Non-pigmented ciliary epithelial cell (primary cell): ENCODE results near the gene YWHAB.
"Not testable (repeated sequence)": the region's sequence is repeated elsewhere in the genome, so short reads cannot be mapped to it uniquely, and the experiment has no call there.

Source experiments
- DNase-seq: peaks from one replicate; pipeline ENCODE4 v3.0.0-alpha.2; 2010; ENCODE audit warnings: low read depth

Gene YWHAB

DNA sequence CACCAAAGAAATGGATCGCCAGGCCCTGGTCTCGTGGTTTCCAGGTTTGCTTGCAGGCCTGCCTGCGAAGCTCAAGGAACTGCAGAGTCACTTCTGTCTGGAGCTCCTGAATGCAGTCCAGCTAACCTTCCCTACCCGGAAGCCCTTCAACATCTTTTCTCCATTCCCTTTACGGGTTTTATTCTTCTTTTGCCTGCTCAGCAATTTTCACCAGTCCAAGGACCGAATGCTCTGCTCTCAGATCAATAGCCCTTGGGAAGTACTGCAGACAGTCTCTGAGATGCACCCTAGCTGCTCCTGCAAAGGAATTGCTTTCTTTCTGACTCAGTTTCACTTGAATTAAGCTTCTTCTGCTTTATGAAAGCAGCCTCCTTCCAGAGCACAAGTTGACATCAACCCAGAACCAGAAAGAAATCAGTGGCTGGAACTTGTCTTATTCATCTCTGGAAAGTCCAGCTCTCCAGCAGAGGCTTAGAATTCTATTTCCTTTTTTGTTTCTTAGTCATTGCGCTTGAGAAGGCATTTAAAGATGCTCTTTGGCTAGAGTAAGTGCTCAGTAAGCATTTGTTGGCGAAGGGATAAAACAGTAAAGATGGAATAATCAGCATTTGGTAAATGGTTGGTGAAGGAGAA lies 18.7 kb upstream of the YWHAB start:
- DNase-seq, result no peak

DNA sequence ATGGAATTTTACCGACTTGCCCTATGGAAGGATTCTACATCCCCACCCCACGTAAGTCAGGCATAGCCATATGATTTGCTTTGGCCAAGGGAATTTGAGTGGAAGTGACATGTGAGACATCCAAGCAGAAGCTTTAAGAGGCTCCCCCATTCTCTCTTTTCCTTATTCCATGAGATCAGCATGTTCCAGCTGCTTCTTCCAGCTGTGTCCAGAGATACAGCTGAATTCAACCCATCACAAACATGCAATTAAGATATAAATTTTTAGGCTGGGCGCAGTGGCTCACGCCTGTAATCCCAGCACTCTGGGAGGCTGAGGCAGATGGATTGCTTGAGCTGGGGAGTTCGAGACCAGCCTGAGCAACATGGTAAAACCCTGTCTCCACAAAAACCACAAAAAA lies 16.0 kb upstream of the YWHAB start:
- DNase-seq, result no peak

DNA sequence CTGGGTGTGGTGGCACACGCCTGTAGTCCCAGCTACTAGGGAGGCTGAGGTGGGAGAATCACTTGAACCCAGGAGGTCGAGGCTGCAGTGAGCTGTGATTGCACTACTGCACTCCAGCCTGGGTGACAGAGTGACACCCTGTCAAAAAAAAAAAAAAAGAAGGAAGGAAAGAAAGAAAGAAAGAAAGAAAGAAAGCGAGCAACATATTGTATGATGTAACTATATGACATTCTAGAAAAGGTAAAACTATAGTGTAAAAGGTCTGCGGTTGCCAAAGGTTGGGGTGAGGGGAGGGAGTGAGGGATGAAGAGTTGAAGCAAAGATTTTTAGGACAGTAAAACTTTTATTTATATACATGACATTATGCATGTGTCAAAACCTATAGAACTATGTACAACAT lies 3.1 kb upstream of the YWHAB start:
- DNase-seq, result not testable (repeated sequence)

DNA sequence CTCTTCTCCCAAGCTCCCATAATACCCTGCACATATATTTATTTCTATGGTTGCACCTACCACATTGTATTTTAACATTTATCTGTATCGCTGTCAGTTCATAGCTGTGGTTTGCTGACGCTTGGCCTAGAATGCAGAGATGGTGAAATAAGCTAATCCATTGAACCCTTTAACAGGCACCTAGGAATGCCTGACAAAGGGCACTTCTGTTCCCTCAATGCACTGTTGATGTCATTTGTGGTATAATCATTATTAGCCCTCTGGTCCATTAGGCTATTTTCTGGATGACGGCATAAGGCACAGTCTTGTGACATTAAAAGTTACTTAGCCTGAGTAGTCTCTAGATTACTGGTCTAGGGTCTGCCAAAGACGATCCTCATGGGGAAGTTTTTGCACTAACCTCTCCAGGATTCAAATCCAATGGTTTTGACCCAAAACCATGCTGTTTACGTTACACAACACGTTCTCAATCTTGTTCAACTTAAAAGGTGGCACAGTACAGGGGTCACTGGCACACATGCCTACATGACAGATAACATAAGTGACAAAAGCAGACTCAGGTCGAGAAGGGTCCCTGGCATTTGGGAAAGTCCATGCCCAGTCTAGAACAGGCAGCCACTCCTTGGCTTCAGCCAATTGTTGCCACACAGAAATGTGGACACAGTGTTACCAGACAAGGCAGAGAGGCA lies 2.1 kb upstream of the YWHAB start:
- no peak for DNase-seq

DNA sequence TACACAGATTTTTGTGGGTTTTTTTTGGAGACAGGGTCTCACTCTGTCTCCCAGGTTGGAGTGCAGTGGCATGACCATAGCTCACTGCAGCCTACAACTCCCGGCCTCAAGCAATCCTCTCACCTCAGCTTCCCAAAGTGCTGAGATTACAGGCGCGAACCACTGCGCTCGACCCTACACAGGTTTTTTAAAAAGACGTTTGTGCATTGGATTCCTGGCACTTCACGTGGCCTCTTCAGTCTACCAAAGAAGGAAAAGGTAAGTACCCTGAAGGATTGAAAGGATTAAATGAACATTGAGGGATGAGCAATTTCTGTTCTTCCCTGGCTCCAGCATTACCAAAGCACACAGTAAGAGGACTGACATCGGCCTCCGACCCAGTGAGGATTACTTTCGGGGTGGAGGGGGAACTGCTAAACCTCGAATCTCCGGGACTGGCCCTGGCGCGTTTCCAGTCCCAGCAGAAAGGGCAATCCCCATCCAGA lies 556 bp upstream of the YWHAB start:
- no peak for DNase-seq

DNA sequence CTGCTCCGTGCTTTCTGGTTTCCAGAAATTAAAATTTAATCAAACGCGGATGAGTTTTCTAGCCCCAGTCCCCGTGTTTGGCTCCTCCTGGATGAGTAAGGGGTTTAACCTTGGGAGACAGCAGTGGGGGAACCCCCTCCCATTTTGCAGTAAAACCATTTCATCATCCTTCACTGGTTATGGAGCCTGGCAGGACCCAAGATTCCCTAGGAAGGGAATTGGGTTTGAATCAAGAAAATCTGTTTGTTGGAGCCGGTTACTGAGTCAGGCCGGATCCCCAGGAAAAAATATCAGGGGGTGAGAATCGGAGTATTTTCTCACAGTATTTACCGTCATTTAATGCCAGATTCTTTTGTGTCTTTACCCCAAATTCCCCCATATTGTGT lies 754 bp downstream of the YWHAB start:
- DNase-seq, result no peak

DNA sequence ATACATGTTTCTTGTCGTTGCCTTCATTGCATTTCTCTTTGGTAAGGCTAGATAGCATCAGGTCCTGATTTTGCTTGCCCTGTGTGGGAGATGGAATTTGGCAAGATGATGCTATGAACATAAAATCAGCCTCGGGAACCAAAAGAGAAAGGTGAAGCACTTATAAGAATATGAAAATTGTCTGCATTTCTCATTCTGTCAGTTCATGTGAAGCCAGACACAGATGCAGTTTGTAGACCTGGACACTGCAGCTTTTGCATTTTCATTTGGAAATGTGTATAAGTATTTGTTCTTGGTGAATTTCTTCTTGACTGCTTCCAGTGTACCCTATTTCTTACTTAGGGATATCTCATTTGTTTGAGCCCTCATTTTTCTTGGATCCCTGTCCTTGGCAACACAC lies 1.3 kb downstream of the YWHAB start:
- DNase-seq, result no peak

DNA sequence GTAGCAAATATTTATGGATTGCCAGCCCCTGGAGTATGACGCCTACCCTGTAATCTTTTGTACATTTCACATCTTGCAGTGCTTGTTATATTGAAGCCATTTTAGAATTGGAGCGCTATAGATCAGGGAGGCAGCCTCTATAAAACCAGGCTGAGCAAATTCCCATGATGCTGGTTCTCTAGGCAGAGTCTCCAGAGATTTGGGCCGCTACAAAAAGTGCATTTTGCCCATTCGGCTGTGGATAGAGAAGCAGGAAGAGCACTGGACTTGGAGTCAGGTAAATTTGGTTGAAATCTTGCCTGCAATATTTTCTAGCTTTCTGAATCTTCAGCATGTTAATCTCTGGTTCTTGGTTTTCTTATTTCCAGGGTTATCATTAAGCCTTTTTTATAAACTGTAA lies 2.0 kb downstream of the YWHAB start:
- no peak for DNase-seq

DNA sequence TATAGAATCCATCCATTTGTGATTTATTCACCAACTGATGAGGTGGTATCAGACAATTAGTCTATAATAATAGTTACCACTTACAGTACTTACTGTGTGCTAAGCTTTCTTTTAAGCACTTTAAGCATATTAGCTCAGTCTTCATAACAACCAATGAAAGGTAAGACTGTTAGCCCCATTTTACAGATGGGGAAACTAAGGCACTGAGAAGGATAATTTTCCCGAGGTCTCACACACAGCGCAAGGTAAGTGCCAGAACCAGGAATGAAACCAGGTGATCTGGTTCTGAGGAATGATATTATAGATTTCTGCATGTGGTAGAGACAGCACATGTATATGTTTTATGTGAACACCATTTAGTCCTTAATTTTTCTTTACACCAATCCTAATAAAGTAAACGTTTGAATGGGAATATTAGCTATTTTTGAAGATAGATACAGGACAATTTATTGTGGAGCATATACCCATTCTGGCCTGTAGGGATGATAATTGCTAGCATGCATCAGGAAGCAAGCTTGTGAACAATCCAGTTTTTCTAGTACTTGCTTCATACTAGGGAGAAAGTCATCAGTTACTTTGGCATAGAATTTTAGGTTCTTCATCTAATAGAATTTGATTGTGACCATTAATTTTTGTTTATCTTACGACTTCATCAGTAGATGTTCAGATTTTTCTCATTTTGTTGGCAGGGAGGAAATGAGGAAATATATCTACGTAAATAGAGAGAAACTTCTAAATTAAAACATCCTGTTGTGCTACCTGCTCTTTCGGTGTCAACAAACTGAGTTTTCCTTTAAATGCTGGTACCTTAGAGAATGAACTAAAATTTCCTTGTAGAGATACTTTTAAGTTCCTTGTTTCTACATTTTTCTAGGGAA lies 3.0 kb downstream of the YWHAB start:
- no peak for DNase-seq

DNA sequence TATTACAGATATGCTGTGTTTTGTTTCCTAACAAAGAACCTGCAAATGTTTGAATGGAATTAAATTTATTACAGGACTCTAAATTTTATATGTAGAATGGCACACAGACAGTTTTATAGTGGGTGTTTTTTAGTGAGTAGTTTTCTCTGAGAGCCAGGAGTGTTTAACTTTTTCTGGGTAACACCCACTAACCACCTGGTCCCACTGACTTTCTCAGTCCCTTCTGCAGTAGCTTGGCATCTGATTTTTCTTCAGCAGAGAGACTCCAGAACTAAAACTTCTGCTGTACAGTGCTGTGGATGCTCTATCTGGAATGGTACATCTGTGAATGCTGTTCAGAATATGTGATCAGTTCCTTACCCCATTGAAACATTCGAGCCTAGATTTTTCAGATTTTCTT lies 6.3 kb downstream of the YWHAB start:
- no peak for DNase-seq

DNA sequence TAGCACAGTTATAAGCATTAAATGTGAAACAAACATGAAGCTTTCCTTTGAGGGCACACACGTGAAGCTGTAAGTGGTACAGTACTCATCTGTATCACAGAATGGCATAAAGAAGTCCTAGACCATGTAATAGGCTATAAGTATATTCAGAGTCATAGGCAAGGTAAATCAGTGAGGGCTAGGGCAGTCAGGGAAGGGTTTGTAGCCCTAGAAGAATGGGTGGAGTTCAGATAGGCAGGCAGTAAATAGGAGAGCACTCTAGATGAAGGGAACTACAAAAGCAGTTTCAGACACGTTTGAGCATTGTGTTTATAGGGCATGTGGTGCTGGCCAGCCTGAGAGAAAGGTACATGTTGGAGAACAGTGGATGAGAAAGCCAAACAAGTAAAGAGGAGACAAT lies 9.5 kb downstream of the YWHAB start:
- DNase-seq, result no peak

DNA sequence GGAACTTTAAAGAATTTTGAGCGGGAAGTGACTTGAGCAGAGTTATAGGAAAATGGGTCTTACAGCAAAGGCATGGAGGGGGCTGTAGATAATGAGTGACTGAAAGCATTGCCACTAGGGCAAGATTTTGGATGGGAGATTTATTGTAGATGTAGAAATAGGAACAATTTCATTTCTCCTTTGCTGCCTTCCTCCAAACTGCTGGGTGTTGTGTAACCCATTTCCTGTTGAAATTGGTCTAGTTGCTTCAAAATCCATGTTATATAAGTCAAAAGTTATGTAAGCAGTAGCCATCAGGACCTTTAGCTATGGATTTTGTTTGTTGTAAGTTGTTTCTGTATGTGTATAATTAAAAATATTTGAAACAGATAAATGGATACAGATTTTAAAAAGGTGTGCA lies 11.1 kb downstream of the YWHAB start:
- DNase-seq, result no peak

DNA sequence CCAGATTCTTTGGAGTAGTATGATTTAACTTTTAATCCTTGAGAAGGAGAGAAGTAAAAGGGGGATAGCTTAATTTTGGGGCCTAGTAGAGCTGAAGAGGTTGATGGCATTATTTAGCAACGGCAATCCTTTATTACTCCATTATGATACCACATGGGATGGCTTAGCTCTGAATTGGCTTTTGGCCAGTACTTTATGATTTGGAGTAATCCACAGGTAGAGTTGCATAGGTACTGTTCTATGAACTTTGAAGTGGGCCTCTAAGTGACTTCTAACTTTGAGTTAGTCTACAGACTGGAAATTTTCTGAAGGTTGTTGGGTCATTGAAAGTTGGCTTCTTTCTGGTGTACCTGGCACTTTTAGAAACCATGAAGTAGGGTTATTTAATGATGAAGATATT lies 11.6 kb downstream of the YWHAB start:
- DNase-seq, result no peak

DNA sequence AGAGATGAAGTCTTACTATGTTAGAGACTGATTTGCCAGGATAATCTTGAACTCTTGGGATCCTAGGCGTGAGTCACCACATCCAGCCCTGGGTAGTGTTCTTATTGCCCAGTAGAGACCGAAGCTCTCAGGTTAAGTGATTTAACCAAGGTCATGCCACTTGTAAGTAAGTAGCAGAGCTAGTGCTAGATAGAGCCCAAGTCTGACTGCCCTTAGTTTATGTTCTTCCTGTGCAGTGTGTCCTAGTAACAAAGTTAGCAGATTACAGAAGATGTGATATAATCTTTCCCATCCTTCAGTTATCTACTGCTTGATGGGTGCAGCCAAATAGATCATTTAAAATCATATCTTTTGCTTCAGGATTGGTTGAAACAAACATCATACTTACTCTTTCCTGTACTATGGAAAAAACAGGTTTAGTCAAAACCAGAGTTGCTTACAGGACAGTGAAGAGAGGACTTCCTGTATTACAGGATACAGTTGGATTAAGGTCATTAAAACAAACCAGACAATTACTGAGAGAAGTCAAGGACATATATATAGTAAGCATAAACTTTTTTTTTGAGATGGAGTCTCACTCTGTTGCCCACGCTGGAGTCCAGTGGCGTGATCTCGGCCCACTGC lies 14.8 kb downstream of the YWHAB start:
- DNase-seq, result no peak

DNA sequence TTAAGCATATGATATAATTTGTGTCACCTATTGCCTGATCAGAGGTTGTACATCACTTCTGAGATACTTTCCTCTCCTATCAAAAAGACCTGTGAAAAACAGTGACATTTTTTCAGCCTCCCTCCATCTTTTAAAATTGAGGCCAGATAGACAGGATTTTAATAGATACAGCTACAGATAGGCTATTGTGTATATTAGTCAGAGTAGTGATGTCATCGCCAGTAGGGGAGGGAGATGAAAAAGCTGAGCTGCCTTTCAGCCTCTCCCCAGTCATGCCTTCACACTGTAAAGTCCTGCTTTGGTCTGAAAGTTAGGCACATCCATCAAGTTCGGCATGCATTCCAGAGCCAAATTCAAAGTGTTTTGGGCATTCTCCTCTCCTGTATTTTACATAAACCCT lies 16.5 kb downstream of the YWHAB start:
- no peak for DNase-seq

DNA sequence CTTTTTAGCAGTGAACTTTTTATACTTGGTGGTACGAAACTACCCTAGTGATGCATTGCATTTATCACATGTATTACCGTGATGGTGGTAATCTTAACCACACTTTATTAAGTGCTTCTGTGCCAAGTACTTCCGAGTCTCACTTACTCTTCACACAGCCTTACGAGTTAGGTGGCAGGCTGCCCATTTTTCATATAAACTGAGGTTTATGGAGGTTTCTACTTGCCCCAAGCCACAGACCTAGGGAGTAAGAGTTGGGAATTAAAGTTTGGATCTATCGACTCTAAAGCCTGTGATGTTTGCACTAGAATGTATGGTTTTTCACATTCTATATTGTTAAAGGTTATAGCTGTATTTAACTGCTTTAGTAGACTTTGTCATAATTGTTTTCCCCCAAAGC lies 18.9 kb downstream of the YWHAB start:
- no peak for DNase-seq

DNA sequence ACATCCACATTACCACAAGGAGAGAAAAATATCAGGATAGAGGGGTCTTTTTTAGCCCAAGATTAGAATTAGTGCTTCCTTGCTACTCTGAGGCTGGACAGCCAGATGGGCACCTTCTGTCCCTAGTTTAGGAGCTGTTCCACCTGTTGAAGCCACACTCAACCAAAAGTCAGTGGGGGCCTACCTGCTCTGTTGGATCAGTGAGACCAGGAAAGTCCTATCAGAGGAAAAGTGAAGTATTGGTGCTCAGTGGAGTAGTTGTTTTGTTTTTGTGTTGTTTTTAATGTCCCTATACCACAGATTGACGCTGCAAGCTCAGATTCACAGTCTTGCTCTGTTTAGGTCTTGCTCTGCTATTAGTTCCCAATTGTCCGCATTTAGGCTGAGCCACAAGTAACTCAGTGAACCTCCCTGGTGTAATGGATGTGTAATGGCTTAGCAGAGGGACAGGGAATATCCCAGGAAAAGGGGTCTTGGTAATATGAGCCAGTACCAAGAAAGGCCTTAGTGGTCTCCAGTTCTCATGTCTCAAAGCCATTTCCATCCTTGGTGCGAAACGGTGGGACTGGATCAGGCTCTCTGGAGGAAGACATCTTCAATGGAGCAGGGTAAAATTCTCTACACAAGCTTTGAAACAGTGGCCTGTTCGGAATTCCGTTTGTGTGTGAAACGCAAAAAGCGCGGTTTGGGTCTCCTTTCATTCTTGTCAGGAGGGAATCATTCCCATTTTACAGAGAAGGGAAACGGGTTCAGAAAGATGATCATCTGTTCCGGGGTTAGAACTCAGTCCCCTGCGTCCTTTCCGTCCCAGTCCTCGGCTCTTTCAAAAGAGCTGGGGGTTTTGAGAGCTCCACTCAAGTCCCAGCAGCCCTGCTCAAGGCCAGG lies 23.7 kb downstream of the YWHAB start:
- DNase-seq, result no peak

DNA sequence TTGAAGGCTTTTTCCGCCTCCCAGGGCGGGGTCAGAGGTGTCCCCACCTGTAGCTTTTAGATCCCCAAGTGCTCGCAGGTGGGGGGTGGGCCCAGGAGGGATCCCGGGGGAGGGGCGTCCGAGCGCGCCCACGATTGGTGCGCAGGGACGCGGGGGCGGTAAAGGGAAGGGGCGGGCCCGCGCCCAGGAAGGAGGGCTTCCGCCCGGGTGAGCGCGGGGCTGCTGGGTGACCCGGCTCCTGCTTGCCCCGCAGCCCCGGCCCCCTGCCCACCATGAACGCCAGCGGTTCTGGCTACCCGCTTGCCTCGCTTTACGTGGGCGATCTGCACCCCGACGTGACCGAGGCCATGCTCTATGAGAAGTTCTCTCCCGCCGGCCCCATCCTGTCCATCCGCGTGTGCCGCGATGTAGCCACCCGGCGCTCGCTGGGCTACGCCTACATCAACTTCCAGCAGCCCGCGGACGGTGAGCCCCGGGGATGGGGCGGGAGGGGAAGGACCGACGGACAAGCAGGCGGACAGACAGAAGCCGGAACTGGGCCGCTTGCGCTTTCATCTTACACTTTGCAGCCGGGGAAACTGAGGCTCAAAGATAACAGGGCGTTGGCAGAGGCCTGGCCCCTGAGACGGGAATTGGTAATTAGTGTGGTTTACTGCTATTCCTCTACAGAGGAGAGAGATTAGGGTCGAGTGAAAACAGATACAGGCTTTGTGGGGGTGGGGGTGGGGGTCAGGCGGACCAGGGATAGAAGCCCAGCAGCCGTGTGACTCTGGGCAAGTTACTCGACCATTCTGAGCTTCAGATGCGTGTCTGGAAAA lies 24.6 kb downstream of the YWHAB start, which contains the start of gene PABPC1L:
Gene PABPC1L, plus strand, starts transcription at position 189 of the 818 bp plus-strand sequence. Its CDS starts 84 bp downstream, at position 273.
- DNase-seq, result no peak

DNA sequence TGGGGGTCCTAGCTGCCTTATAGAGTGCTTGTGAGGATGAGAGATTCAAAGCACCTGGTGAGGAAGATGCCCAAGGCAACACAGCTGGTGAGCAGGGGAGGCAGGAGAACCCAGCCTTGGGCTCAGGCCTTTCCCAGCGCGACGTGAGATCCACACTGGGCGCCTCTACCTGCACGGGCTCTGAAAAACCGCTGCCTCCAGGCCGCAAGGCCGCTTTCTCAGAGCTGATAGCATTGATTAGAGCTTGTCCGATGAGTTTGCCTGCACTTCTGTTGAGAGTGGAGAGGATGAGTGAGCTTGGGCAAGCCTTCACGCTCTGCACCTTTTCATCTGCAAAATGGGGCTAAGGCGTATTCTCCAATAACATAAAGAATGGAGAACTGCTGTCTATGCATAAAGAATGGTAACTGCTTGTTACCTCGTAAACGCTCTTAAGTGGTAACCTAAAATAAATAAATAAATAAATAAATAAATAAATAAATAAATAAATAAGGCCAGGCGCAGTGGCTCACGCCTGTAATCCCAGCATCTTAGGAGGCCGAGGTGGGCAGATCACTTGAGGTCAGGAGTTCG lies 25.3 kb downstream of the YWHAB start:
- no peak for DNase-seq

DNA sequence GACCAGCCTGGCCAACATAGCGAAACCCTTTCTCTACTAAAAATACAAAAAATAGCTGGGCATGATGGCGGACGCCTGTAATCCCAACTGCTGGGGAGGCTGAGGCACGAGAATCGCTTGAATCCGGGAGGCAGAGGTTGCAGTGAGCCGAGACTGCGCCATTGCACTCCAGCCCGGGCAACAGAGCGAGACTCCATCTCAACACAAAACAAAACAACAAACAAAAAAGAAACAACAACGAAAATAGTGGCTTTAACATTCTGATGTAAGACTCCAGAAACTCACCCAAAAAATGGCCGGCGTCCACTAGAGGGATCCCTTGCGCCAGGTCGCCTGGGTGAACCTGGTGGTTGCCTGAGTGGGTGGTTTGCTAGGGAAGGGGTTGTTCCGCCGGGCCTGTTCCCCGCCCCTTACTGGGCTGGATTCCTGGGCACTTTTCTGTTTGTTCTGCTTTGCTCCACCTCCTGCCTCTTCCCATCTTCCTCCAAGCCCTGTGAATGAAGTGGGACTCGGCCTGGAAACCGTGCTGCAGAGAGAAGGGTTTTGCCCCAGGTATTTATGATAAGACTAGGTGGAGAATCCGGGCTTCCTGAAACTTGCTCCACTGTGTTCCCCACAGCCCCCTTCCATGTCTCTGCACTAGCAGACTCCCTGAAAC lies 25.9 kb downstream of the YWHAB start:
- no peak for DNase-seq
